Prostate gland (tissue), 2 donors: Measurements from ENCODE around the gene SBNO2. TPM values are rescaled to one million over a fixed set of nuclear protein-coding genes. Genes with fewer than 3 reads are reported as not detected.

Experiments
- DNase-seq: peaks from one replicate; pipeline ENCODE4 v3.0.0-alpha.2; 2019; ENCODE audit warnings: low spot score
- H3K27ac ChIP-seq, 2 donors: fragments of 200-600 bp; sonication (generic); 2 replicates each; pipeline ENCODE4 v1.5.1; 2017 to 2019
- H3K27me3 ChIP-seq: fragments of 200-600 bp; sonication (generic); replicated peaks from 2 replicates; pipeline ENCODE4 v1.5.1; 2019; ENCODE audit not compliant: insufficient read depth
- H3K36me3 ChIP-seq, 2 donors: fragments of 200-600 bp; sonication (generic); 1 replicate in 1 of 2; 2 replicates in 1 of 2; pipeline versions ENCODE4 v1.5.1 to v1.8.1; 2017 to 2019
- H3K4me1 ChIP-seq: fragments of 200-600 bp; sonication (generic); replicated peaks from 2 replicates; pipeline ENCODE4 v1.5.1; 2019
- H3K4me3 ChIP-seq, 2 donors: fragments of 200-600 bp; sonication (generic); 2 replicates each; pipeline ENCODE4 v1.5.1; 2017 to 2019
- H3K9me3 ChIP-seq: fragments of 200-600 bp; sonication (generic); 2 replicates; pipeline ENCODE4 v1.5.1; 2017
- CTCF ChIP-seq, 4 experiments: fragments of 200-600 bp in 2 of 4; fragments of 450-650 bp in 2 of 4; sonication (generic) in 2 of 4; IDR thresholded peaks; 1 replicate in 3 of 4; 2 replicates in 1 of 4; pipeline ENCODE4 v1.5.1; 2016 to 2019; ENCODE audit warnings: antibody characterized with exemption in 4 of 4, mild to moderate bottlenecking in 2 of 4, moderate library complexity in 2 of 4
- POLR2A ChIP-seq: fragments of 450-650 bp; IDR thresholded peaks from one replicate; pipeline ENCODE4 v1.6.1; 2016; ENCODE audit warnings: antibody characterized with exemption, mild to moderate bottlenecking
- POLR2AphosphoS5 ChIP-seq: sonication (generic); formaldehyde crosslinking; IDR thresholded peaks from one replicate; pipeline ENCODE4 v1.6.1; 2017; ENCODE audit warnings: antibody characterized with exemption
- WGBS: methylation state at CpG from one replicate; pipeline ENCODE4 v1.1.5; 2018; 5-methylcytosine and 5-hydroxymethylcytosine counted together
- intact Hi-C: fragments of 100-400 bp; cut with DNase I; formaldehyde crosslinking; loops from one replicate; pipeline ENCODE4 v1.14.2; 2022
- total RNA-seq, 2 donors: library from RNA; depleted of rRNA; stranded (reverse); fragments of >200 nt; gene quantifications; one replicate each; pipeline ENCODE4 v1.1.0, GENCODE V29; 2016

Gene SBNO2
- total RNA-seq, 2 donors from 2014 or later = 32.5 to 79.9 TPM

GRCh38 chr19:1183543-1184172 lies 9.6 kb upstream of the SBNO2 start:
- whole genome bisulfite sequencing = 68% methylated on average over 19 of the region's 19 CpGs
- Histone ChIP-seq H3K27me3 (no peaks in the 10 kb centered on the region), H3K4me3 (no peak overlapping the region), H3K9me3 (no peaks in the 10 kb centered on the region), H3K27ac (no peak overlapping the region), H3K4me1 (no peaks in the 10 kb centered on the region), H3K36me3 (no peaks in the 10 kb centered on the region)
- TF ChIP-seq CTCF (IDR thresholded peaks at IDR 0.05) = no peak
- TF ChIP-seq POLR2AphosphoS5 = no peak
- no peak for TF ChIP-seq POLR2A
- DNase-seq = no peak
- intact Hi-C loops = no loop called here

- H3K27me3 ChIP-seq = no peaks in the 10 kb centered on the region
- intact Hi-C loops = no loop called here
- H3K36me3 ChIP-seq = no peaks in the 10 kb centered on the region
- 91% methylated on average over 11 of the region's 11 CpGs for WGBS
- TF ChIP-seq CTCF (IDR thresholded peaks at IDR 0.05) (no peak), POLR2AphosphoS5 (no peak), POLR2A (no peak)
- no peaks in the 10 kb centered on the region for H3K4me1 ChIP-seq
- no peaks in the 10 kb centered on the region for H3K9me3 ChIP-seq
- H3K27ac ChIP-seq = no peak overlapping the region
- H3K4me3 ChIP-seq = no peak overlapping the region
- no peak for DNase-seq
These were observed 8.7 kb upstream of the SBNO2 start for GRCh38 chr19:1182727-1183126.

GRCh38 chr19:1182068-1182467 lies 8.0 kb upstream of the SBNO2 start:
- Histone ChIP-seq H3K4me3 (no peak overlapping the region), H3K9me3 (no peaks in the 10 kb centered on the region), H3K27me3 (no peaks in the 10 kb centered on the region), H3K27ac (peak overlapping the region; percentile 72 to 76), H3K36me3 (no peaks in the 10 kb centered on the region), H3K4me1 (no peaks in the 10 kb centered on the region)
- TF ChIP-seq POLR2AphosphoS5 (no peak), CTCF (IDR thresholded peaks at IDR 0.05) (no peak), POLR2A (no peak)
- intact Hi-C loops = no loop called here
- WGBS = 93% methylated on average over 10 of the region's 10 CpGs
- DNase-seq = no peak

- WGBS = 54% methylated on average over 11 of the region's 11 CpGs
- DNase-seq = peak; percentile 90
- Histone ChIP-seq H3K9me3 (no peaks in the 10 kb centered on the region), H3K4me3 (no peak overlapping the region), H3K27me3 (no peaks in the 10 kb centered on the region), H3K4me1 (no peaks in the 10 kb centered on the region), H3K36me3 (no peaks in the 10 kb centered on the region), H3K27ac (peak overlapping the region; percentile 72 to 76)
- intact Hi-C loops = no loop called here
- TF ChIP-seq POLR2AphosphoS5 = peak; percentile 91
- peak in 1 of 4 experiments; percentile 7 for TF ChIP-seq CTCF (IDR thresholded peaks at IDR 0.05)
- peak; percentile 41 for TF ChIP-seq POLR2A
These were observed 7.5 kb upstream of the SBNO2 start for GRCh38 chr19:1181606-1182005.
